HG02938 (cell line): Measurements from ENCODE around the gene FAM181A.
A peak's percentile ranks its signal among the peaks of the same experiment; 100 is the strongest.

ENCODE experiments used
- ATAC-seq: cut with Tn5 transposase; IDR thresholded peaks from one replicate; pipeline ENCODE4 v1.9.1; 2021; ENCODE audit warnings: mild to moderate bottlenecking, moderate library complexity; ENCODE audit not compliant: unreplicated experiment

FAM181A gene

GRCh38 chr14:93903342-93904184, 23.6 kb upstream of the FAM181A start:
- no peak for ATAC-seq

GRCh38 chr14:93905623-93906022, 21.5 kb upstream of the FAM181A start:
- no peak for ATAC-seq

GRCh38 chr14:93906341-93907329, 20.5 kb upstream of the FAM181A start:
- ATAC-seq: peak; percentile 58

GRCh38 chr14:93909429-93910128, 17.6 kb upstream of the FAM181A start:
- no peak for ATAC-seq

GRCh38 chr14:93911975-93912615, 15.0 kb upstream of the FAM181A start:
- no peak for ATAC-seq

GRCh38 chr14:93912782-93913181, 14.4 kb upstream of the FAM181A start:
- no peak for ATAC-seq

GRCh38 chr14:93914278-93914677, 12.9 kb upstream of the FAM181A start:
- no peak for ATAC-seq

GRCh38 chr14:93915070-93915705, 12.0 kb upstream of the FAM181A start:
- ATAC-seq: no peak

- no peak for ATAC-seq
These were observed 11.3 kb upstream of the FAM181A start for GRCh38 chr14:93915800-93916199.

GRCh38 chr14:93916498-93916897, 10.6 kb upstream of the FAM181A start:
- ATAC-seq: no peak

GRCh38 chr14:93917141-93917540, 10.0 kb upstream of the FAM181A start:
- ATAC-seq: no peak

- ATAC-seq: no peak
These were observed 5.9 kb upstream of the FAM181A start for GRCh38 chr14:93921001-93921806.

- no peak for ATAC-seq
These were observed 3.5 kb upstream of the FAM181A start for GRCh38 chr14:93923626-93924025.

GRCh38 chr14:93924592-93925355, 2.4 kb upstream of the FAM181A start:
- no peak for ATAC-seq

- no peak for ATAC-seq
These were observed 1.7 kb upstream of the FAM181A start for GRCh38 chr14:93925374-93925895.

- ATAC-seq: no peak
These were observed 785 bp upstream of the FAM181A start for GRCh38 chr14:93926245-93926872.

- no peak for ATAC-seq
These were observed 629 bp downstream of the FAM181A start for GRCh38 chr14:93927800-93928145.
